ENCODE measurements around the gene MTUS2. TPM values are rescaled to one million over a fixed set of nuclear protein-coding genes. Genes with fewer than 3 reads are reported as not detected.

MTUS2 gene
- total RNA-seq, 1 donor from 2014 or later = 4.1 TPM

DNA sequence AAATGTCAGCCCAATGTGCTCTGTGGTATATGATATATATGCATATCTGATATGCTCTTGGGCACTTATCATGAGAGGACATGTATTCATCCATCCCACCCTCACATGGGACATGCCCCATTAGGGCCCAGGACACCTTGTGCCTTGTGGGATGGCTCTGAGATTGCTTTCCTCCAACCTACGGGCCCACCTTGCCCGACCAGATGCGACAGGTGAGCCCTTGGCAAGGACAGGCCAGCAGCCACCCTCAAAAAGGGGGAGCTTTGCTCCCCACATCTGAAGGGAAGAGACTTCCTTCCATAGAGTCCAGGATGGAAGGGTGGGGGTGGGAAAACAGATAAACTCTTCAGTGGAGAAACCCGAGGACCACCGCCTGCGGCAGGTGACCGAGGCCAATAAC, 716.7 kb downstream of the MTUS2 start:
- peaks cover 21% of the 10 kb centered on the region for H3K36me3 Mint-ChIP-seq
- H3K4me1 Mint-ChIP-seq (ENCODE audit: unreplicated experiment) = peaks cover 46% of the 10 kb centered on the region
- H3K4me3 Mint-ChIP-seq = no peak overlapping the region
- H3K27me3 Mint-ChIP-seq = no peaks in the 10 kb centered on the region
- no peaks in the 10 kb centered on the region for H3K9me3 Mint-ChIP-seq
- TF ChIP-seq, protein P1, sequence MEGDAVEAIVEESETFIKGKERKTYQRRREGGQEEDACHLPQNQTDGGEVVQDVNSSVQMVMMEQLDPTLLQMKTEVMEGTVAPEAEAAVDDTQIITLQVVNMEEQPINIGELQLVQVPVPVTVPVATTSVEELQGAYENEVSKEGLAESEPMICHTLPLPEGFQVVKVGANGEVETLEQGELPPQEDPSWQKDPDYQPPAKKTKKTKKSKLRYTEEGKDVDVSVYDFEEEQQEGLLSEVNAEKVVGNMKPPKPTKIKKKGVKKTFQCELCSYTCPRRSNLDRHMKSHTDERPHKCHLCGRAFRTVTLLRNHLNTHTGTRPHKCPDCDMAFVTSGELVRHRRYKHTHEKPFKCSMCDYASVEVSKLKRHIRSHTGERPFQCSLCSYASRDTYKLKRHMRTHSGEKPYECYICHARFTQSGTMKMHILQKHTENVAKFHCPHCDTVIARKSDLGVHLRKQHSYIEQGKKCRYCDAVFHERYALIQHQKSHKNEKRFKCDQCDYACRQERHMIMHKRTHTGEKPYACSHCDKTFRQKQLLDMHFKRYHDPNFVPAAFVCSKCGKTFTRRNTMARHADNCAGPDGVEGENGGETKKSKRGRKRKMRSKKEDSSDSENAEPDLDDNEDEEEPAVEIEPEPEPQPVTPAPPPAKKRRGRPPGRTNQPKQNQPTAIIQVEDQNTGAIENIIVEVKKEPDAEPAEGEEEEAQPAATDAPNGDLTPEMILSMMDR (conservative IDR thresholded peaks at IDR 0.05) = no peak
- no peak overlapping the region for H3K27ac Mint-ChIP-seq
- DNase-seq (ENCODE audit: extremely low spot score, unreplicated experiment) = no peak

DNA sequence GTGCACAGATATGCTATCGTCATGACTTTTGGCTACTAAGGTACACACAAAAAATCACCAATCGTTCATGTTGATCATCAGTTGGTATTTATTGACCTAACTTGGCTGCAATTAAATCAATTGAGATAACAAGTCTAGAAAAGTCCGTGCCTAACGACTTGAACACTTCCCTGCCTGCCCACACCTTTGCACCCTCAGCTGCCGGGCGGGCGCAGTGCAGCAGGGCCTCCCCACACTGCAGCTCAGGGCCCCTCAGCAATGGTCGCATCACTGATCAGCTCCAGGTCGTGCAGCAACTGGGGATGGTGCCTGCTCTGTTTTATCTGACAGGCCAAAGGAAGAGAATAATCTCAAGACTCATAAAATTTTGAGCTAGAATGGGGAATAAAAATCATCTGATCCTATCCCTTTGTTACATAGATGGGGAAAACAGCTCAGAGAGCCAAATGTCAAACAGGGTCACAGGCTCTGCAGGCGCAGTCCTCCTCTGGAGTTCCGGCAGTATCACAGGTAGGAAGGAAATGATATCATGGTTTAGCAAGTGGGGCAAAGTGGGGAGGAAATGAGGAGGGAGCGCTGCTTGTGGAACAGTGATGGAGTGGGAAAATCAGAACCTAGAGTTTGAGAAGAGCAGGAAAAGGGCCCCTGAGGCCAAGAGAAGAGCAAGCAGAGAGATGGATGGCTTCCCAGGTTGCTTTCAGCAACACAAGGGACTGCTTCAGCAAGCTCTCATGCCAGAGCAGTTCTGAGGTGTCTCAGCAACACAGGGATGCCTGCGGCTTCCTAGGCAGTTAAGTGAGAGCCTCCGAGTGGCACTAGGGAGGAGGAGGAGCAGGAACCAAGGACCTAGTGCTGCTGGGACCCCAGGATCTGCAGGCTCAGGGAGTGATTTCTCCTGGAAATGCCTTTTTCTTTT, 717.9 kb downstream of the MTUS2 start:
- peaks cover 21% of the 10 kb centered on the region for H3K36me3 Mint-ChIP-seq
- TF ChIP-seq, protein P1 (conservative IDR thresholded peaks at IDR 0.05) = no peak
- H3K4me3 Mint-ChIP-seq = no peak overlapping the region
- H3K27ac Mint-ChIP-seq = peak overlapping the region; percentile 1
- DNase-seq (ENCODE audit: extremely low spot score, unreplicated experiment) = no peak
- no peaks in the 10 kb centered on the region for H3K27me3 Mint-ChIP-seq
- H3K4me1 Mint-ChIP-seq (ENCODE audit: unreplicated experiment) = peaks cover 35% of the 10 kb centered on the region
- no peaks in the 10 kb centered on the region for H3K9me3 Mint-ChIP-seq

DNA sequence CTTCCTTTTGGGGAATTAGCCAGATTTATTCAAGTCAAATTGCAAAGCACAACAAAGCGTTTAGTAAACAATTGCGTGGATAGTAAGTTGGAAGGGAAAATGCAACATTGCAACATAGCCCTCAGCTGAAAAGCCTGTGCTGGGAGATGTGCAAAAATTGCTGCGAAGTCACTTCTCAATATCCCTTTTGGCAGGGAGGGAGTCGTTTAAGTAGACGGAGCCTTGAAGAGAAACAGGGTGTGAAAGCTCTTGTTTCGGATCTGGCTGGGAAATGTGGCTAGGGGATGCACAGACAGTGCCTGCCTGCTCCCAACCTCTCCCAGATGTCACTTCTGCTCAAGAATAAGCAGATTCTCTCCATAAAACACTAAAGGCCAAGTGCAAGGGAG, 718.5 kb downstream of the MTUS2 start:
- H3K27ac Mint-ChIP-seq = peak overlapping the region; percentile 1
- no peak for DNase-seq (ENCODE audit: extremely low spot score, unreplicated experiment)
- peaks cover 33% of the 10 kb centered on the region for H3K4me1 Mint-ChIP-seq (ENCODE audit: unreplicated experiment)
- no peaks in the 10 kb centered on the region for H3K27me3 Mint-ChIP-seq
- TF ChIP-seq, protein P1 (conservative IDR thresholded peaks at IDR 0.05) = no peak
- peaks cover 19% of the 10 kb centered on the region for H3K36me3 Mint-ChIP-seq
- H3K4me3 Mint-ChIP-seq = no peak overlapping the region
- H3K9me3 Mint-ChIP-seq = no peaks in the 10 kb centered on the region

DNA sequence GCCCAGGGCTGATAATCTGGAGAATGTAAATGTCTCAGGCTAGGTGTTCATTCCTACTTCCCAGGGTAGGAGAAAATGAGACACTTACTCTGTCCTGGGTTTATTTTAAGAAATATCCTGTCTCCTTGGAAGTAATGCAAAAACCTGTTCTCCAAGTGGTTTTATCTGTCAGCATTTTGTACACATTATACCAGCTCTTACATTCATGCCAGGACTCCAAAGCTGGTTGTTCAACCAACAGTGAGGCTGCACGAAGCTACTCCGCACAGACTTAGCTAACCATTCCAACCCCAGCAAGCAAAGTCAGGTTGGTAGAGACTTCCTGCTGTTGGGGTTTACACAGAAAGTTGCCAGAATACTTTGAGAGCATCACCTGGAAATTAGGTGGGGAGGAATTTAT, 719.7 kb downstream of the MTUS2 start:
- peak overlapping the region; percentile 48 for H3K27ac Mint-ChIP-seq
- TF ChIP-seq, protein P1 (conservative IDR thresholded peaks at IDR 0.05) = no peak
- H3K27me3 Mint-ChIP-seq = no peaks in the 10 kb centered on the region
- H3K36me3 Mint-ChIP-seq = peaks cover 12% of the 10 kb centered on the region
- H3K4me3 Mint-ChIP-seq = no peak overlapping the region
- H3K4me1 Mint-ChIP-seq (ENCODE audit: unreplicated experiment) = peaks cover 25% of the 10 kb centered on the region
- DNase-seq (ENCODE audit: extremely low spot score, unreplicated experiment) = no peak
- H3K9me3 Mint-ChIP-seq = no peaks in the 10 kb centered on the region

DNA sequence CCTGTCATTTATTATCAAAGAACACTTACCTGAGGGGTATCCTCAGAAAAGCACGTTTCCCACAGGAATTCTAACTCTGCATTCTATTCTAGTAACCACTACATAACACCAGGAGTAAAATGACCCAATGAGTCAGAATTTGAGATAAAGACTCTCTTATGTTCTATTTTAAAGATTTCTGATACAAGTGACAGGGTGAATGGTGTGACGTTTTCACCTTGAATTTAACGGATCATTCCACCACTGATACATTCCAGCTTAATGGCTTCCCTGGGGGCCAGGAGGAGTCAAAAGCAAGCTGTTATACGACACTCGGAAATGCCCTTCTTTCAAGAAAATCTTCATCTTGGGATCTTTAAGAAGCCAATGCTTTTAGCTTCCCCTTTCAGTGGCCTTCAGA, 720.2 kb downstream of the MTUS2 start:
- DNase-seq (ENCODE audit: extremely low spot score, unreplicated experiment) = no peak
- peak overlapping the region; percentile 48 for H3K27ac Mint-ChIP-seq
- H3K36me3 Mint-ChIP-seq = peaks cover 12% of the 10 kb centered on the region
- H3K9me3 Mint-ChIP-seq = no peaks in the 10 kb centered on the region
- H3K4me3 Mint-ChIP-seq = no peak overlapping the region
- H3K27me3 Mint-ChIP-seq = no peaks in the 10 kb centered on the region
- TF ChIP-seq, protein P1 (conservative IDR thresholded peaks at IDR 0.05) = no peak
- H3K4me1 Mint-ChIP-seq (ENCODE audit: unreplicated experiment) = peaks cover 25% of the 10 kb centered on the region
